K562 (cell line): Measurements from ENCODE around the gene ADAP2. TPM values are rescaled to one million over a fixed set of nuclear protein-coding genes. Genes with fewer than 3 reads are reported as not detected.

Experiments used
- ARID1B ChIP-seq: fragments of 450-650 bp; IDR thresholded peaks from 2 replicates; pipeline ENCODE4 v1.6.1; 2016; ENCODE audit warnings: antibody characterized with exemption, mild to moderate bottlenecking, inconsistent platforms
- BRF2 ChIP-seq: IDR thresholded peaks from 3 replicates; pipeline ENCODE4 v1.6.1; 2011; ENCODE audit warnings: borderline replicate concordance, mild to moderate bottlenecking; ENCODE audit not compliant: insufficient read length, insufficient read depth
- CEBPG ChIP-seq, 3 experiments: fragments of 200-800 bp in 1 of 3; sonication (Bioruptor generic) in 1 of 3; sonication (generic) in 1 of 3; formaldehyde crosslinking in 1 of 3; IDR thresholded peaks in 2 of 3; conservative IDR thresholded peaks in 1 of 3; 2 replicates each; pipeline versions ENCODE4 v1.6.1 to v1.8.0; 2016 to 2022; ENCODE audit warnings: missing compliant biosample characterization in 2 of 3, missing genetic modification characterization in 2 of 3, mild to moderate bottlenecking in 1 of 3, missing genetic modification reagents in 1 of 3
- CUX1 ChIP-seq: fragments of 200-800 bp; sonication (Bioruptor generic); IDR thresholded peaks from 2 replicates; pipeline ENCODE4 v1.6.1; 2016; ENCODE audit warnings: missing genetic modification characterization, missing compliant biosample characterization
- E2F8 ChIP-seq: fragments of 450-650 bp; IDR thresholded peaks from 2 replicates; pipeline ENCODE4 v1.7.1; 2018; ENCODE audit warnings: mild to moderate bottlenecking, low read depth; ENCODE audit not compliant: partially characterized antibody
- ETV6 ChIP-seq, 3 experiments: fragments of 150-350 bp in 1 of 3; sonication (generic) in 1 of 3; formaldehyde crosslinking in 1 of 3; IDR thresholded peaks; 2 replicates each; pipeline versions ENCODE4 v1.6.1 to v1.8.0; 2014 to 2022; ENCODE audit warnings: borderline replicate concordance in 2 of 3, low read depth in 2 of 3, antibody characterized with exemption in 1 of 3, low read length in 1 of 3, mild to moderate bottlenecking in 1 of 3, missing genetic modification reagents in 1 of 3
- GABPB1 ChIP-seq: sonication (generic); formaldehyde crosslinking; IDR thresholded peaks from 2 replicates; pipeline ENCODE4 v1.8.0; 2022; ENCODE audit warnings: mild to moderate bottlenecking, missing genetic modification reagents
- MBD2 ChIP-seq: sonication (generic); IDR thresholded peaks from 2 replicates; pipeline ENCODE4 v1.6.1; 2016; ENCODE audit warnings: low read depth, borderline replicate concordance
- NKRF ChIP-seq: fragments of 450-650 bp; IDR thresholded peaks from 2 replicates; pipeline ENCODE4 v1.6.1; 2016; ENCODE audit warnings: borderline replicate concordance
- RUNX1 ChIP-seq: sonication (generic); IDR thresholded peaks from 2 replicates; pipeline ENCODE4 v1.6.1; 2016; ENCODE audit warnings: antibody characterized with exemption, low read depth
- SAFB2 ChIP-seq: fragments of 200-400 bp; formaldehyde crosslinking; IDR thresholded peaks from 2 replicates; pipeline ENCODE4 v1.6.1; 2018; ENCODE audit warnings: borderline replicate concordance, low read length, low read depth, moderate library complexity; ENCODE audit not compliant: severe bottlenecking
- SIN3A ChIP-seq, 2 experiments: fragments of 150-350 bp in 1 of 2; IDR thresholded peaks; 2 replicates each; pipeline ENCODE4 v1.6.1; 2011 to 2016; ENCODE audit warnings: borderline replicate concordance in 2 of 2, low read depth in 2 of 2, low read length in 2 of 2, mild to moderate bottlenecking in 2 of 2, moderate library complexity in 2 of 2; ENCODE audit not compliant: control insufficient read depth in 1 of 2
- TBL1XR1 ChIP-seq, 2 experiments: IDR thresholded peaks; 2 replicates each; pipeline ENCODE4 v1.6.1; 2012; ENCODE audit warnings: improper control_type of control experiment in 2 of 2, low read length in 2 of 2, mild to moderate bottlenecking in 1 of 2
- TEAD4 ChIP-seq, 2 experiments: sonication (generic) in 1 of 2; formaldehyde crosslinking in 1 of 2; IDR thresholded peaks; 2 replicates each; pipeline versions ENCODE4 v1.6.1 to v1.8.0; 2012 to 2022; ENCODE audit warnings: borderline replicate concordance in 1 of 2, inconsistent platforms in 1 of 2, low read length in 1 of 2, mild to moderate bottlenecking in 1 of 2, missing genetic modification reagents in 1 of 2
- polyA plus RNA-seq, 8 experiments: library from polyadenylated mRNA; depleted of rRNA in 4 of 8; stranded (reverse) in 5 of 8; unstranded in 3 of 8; fragments of >200 nt; fragmentation: Nextera tagmentation in 2 of 8; fragmentation: Illumina TruSeq in 1 of 8; extraction: Ambion mirVana in 2 of 8; extraction: Trizol in 1 of 8; gene quantifications; 2 replicates each; pipeline versions ENCODE4 v1.2.1 to v1.2.3, GENCODE V29; 2011 to 2014; ENCODE audit warnings: inconsistent platforms in 1 of 8, missing spikeins in 1 of 8
- total RNA-seq, 7 experiments: library from RNA; depleted of rRNA in 6 of 7; stranded (reverse); fragments of >200 nt in 6 of 7; fragmentation: Illumina TruSeq in 2 of 7; extraction: Trizol in 2 of 7; gene quantifications; 2 replicates each; pipeline versions ENCODE4 v1.2.1 to v1.2.3, GENCODE V29; 2011 to 2021; ENCODE audit warnings: low replicate concordance in 1 of 7

Gene ADAP2
- total and polyA plus RNA-seq, 9 of the 15 experiments (the other 6 are each of a cell fraction or from before 2014, with no cell fraction given): 0.06 to 0.73 (median 0.23) TPM; not detected in 5

- TF ChIP-seq CUX1 (no peak), RUNX1 (no peak), CEBPG (CRISPR knock-in tag; IDR thresholded peaks at IDR 0.05) (peak; percentile 70), CEBPG (tag; conservative IDR thresholded peaks at IDR 0.05 in 1 of 2, IDR thresholded peaks at IDR 0.05 in 1 of 2) (peak; percentile 80 to 93), E2F8 (no peak), MBD2 (no peak), NKRF (no peak), GABPB1 (CRISPR knock-in tag) (no peak), TEAD4 (IDR thresholded peaks at IDR 0.05; ENCODE audit: low read length) (peak; percentile 77), TEAD4 (CRISPR knock-in tag; IDR thresholded peaks at IDR 0.05; ENCODE audit: borderline replicate concordance) (no peak), BRF2 (no peak), SIN3A (IDR thresholded peaks at IDR 0.05; ENCODE audit: borderline replicate concordance in 2 of 2, control insufficient read depth in 1 of 2, low read depth in 2 of 2, low read length in 2 of 2) (no peak), ARID1B (0 out of 2 replicates have a peak, but pooled peaks have one; percentile 23), ETV6 (IDR thresholded peaks at IDR 0.05; ENCODE audit: borderline replicate concordance in 1 of 2, low read depth in 2 of 2, low read length in 1 of 2) (no peak), ETV6 (CRISPR knock-in tag; IDR thresholded peaks at IDR 0.05; ENCODE audit: borderline replicate concordance) (no peak), SAFB2 (no peak), TBL1XR1 (IDR thresholded peaks at IDR 0.05; ENCODE audit: low read length in 2 of 2) (no peak)
These were observed 36.4 kb downstream of the ADAP2 start (continued) for GRCh38 chr17:30958187-30958586.
